GM13976 (cell line): ENCODE data around the gene GNAI1.

Source experiments
- DNase-seq: peaks from one replicate; pipeline ENCODE4 v3.0.0; 2012; ENCODE audit warnings: low spot score
- in situ Hi-C: fragments of 300-500 bp; cut with MboI; formaldehyde crosslinking; loops from one replicate; pipeline ENCODE4 v1.12.0; 2022; ENCODE audit warnings: low sequenced_read_pairs, mixed read lengths, inconsistent platforms; ENCODE audit not compliant: unreplicated experiment
- TF ChIP-seq, protein P1 (sequence below): IDR thresholded peaks from 2 replicates; pipeline ENCODE4 v1.5.1; 2012; ENCODE audit warnings: borderline replicate concordance, mild to moderate bottlenecking; ENCODE audit not compliant: insufficient read depth; ENCODE audit errors: extremely low read depth, missing control alignments, control extremely low read depth

Gene GNAI1

DNA sequence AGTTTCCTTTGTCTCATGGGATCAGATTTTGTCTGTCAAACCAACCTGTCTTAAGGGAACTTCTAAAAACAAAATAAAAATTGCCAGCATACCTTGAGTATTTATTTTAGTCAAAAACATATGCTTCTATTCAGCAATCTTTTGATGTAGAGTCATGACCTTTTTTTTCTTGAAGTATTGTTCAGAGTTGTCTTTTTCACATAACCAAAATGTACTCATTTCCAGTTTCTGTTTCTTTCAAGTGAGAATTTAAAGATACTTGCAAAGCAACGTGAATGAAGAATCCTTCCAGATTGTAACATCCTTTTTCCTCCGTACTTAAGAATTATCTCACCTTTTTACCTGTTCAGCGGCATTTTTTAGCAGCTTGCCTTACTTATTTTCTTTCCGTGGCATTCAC, 37.8 kb downstream of the GNAI1 start:
- TF ChIP-seq, protein P1, sequence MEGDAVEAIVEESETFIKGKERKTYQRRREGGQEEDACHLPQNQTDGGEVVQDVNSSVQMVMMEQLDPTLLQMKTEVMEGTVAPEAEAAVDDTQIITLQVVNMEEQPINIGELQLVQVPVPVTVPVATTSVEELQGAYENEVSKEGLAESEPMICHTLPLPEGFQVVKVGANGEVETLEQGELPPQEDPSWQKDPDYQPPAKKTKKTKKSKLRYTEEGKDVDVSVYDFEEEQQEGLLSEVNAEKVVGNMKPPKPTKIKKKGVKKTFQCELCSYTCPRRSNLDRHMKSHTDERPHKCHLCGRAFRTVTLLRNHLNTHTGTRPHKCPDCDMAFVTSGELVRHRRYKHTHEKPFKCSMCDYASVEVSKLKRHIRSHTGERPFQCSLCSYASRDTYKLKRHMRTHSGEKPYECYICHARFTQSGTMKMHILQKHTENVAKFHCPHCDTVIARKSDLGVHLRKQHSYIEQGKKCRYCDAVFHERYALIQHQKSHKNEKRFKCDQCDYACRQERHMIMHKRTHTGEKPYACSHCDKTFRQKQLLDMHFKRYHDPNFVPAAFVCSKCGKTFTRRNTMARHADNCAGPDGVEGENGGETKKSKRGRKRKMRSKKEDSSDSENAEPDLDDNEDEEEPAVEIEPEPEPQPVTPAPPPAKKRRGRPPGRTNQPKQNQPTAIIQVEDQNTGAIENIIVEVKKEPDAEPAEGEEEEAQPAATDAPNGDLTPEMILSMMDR, result no peak
- no peak for DNase-seq
- in situ Hi-C loops, result no loop called here

DNA sequence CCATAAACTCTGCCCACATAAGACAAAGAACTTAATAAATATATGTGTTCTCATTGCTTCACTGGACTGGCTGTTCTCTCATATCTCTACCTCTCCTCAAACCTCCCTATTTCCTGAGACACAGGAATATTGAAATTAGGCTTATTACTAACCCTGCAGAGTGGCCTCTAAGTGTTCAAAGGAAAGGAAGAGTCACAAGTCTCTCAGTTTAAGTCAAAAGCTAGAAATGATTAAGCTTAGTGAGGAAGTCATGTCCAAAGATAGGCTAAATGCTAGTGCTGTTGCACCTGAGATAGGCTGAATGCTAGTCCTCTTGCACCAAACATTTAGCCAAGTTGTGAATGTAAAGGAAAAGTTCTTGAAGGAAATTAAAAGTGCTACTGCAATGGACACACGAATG, 41.1 kb downstream of the GNAI1 start:
- no peak for DNase-seq
- TF ChIP-seq, protein P1, result no peak
- in situ Hi-C loops, result no loop called here

DNA sequence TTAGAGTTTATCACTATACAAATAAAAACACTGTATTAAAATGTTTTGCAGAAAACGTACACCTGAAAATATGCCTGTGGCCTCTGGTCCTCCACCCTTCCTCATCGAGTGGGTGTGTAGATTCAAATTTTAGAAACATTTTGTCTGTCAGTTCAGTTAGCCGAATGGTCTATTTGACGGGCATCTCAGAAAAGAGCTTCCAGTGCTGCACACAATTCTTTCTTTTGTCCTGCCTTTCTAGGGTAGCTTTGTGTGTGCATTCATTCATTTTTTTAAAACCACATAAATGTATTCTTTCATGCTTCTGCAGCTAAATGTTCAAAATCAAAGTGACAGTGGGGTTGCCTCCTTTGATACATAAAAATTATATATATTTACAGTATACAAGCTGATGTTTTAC, 46.8 kb downstream of the GNAI1 start:
- in situ Hi-C loops, result no loop called here
- no peak for DNase-seq
- TF ChIP-seq, protein P1, result no peak

DNA sequence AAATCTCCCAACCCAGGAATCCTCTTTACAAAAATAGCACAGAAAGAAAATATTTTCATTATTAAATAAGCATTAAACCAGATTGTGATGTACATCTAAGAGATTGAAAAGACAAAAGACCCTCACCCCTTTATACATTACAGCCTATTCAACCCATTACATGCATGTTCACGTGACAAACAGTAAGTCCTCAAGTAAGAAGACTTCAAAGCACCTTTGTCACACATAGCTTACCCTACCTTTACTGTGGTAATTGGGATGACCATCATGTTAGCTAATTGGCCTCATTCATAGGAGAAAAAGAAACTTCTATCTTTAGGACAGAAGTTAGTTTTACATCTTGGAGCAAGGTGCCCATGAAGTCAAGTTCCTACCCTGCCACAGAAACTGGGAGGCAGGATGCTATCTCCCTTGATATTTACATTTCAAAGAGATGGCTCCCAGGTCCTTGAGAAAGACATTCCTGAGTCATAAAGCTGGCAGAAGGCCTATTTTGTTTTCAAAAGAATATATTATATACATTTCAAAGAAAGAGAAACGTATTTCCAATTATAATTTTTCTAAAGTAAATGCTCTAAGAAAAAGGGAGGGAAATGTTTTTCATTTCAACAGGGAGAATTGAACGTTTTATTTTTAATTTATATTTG, 48.1 kb downstream of the GNAI1 start:
- no peak for DNase-seq
- in situ Hi-C loops, result no loop called here
- TF ChIP-seq, protein P1, result no peak

DNA sequence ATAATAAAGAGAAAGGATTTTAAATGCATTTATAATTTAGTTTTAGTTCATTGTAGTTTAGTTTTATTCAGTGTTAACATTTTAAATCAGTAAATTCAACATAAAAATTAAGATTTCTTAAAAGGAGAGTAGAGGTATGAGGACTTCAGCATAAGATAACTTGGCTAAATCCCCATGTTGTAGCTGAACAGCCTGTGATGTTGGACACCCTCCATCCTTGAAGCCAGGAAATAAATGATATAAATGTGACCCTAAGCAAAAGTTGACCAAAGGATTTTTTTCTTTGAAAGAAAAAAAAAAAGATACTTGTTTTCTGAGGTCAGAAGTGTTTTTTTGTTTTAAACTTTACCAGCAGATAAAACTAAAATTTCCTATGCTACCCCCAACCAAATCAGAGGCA, 48.7 kb downstream of the GNAI1 start:
- no peak for DNase-seq
- in situ Hi-C loops, result no loop called here
- TF ChIP-seq, protein P1, result no peak

DNA sequence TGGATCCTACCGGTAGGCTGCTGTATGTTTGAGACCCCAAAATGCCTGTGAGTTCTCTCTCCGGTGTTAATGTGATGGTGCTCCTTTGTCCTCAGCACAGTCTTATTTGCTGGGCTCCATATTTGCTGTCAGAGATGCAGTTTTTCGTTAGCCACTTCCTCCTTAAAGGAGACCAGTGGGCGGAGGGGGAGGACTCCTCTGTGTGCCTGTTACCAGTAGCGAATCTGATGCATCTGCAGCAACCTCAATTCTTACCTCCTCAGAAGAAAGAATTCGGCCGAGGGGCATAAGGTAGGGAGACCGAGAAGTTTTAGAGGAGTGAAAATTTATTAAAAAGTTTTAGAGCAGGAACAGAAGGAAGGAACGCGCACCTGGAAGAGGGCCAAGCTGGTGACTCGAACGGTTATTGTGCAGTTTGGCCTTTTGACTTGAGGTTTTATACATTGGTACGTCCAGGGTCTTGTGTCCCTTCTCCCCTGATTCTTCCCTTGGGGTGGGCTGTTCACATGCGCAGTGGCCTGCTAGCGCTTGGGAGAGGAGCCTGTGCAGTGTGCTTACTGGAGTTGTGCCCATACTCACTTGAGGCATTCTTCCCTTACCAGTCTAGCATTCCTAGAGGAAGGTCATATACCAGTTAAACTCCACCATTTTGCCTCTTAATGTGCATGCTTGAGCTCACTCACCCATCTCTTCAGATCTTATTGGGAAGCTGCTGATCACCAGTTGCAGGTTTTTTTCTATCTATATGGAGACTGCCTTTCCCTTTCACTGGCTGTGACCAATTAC, 49.5 kb downstream of the GNAI1 start:
- DNase-seq, result no peak
- TF ChIP-seq, protein P1, result no peak
- in situ Hi-C loops, result no loop called here
